ENCODE data around the gene TBC1D22A.

DNA sequence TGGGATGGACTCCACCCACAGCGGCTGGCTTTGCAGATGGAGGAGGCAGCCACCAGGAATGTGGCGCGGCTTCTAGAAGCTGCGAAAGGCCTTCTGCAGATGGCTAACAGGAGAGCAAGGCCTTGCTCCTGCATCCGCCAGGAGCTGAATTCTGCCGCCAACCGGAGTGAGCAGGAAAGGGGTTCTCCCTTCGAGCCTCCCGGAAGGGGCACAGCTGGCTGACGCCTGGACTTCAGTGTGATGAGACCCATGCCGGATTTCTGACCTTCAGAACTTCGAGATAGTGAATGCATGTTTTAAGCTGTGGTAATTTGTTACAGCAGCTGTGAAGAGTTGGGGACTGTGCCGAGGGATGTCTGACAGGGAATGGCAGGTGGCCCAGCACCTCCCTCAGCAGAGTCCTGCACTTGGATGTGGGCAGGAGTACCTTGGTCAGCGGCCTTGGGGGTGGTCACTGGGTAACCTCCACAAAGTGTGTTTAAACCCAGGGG, 7.7 kb downstream of the TBC1D22A start:
- TF ChIP-seq, protein P1, sequence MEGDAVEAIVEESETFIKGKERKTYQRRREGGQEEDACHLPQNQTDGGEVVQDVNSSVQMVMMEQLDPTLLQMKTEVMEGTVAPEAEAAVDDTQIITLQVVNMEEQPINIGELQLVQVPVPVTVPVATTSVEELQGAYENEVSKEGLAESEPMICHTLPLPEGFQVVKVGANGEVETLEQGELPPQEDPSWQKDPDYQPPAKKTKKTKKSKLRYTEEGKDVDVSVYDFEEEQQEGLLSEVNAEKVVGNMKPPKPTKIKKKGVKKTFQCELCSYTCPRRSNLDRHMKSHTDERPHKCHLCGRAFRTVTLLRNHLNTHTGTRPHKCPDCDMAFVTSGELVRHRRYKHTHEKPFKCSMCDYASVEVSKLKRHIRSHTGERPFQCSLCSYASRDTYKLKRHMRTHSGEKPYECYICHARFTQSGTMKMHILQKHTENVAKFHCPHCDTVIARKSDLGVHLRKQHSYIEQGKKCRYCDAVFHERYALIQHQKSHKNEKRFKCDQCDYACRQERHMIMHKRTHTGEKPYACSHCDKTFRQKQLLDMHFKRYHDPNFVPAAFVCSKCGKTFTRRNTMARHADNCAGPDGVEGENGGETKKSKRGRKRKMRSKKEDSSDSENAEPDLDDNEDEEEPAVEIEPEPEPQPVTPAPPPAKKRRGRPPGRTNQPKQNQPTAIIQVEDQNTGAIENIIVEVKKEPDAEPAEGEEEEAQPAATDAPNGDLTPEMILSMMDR (IDR thresholded peaks at IDR 0.05): no peak
- TF ChIP-seq POLR2A (IDR thresholded peaks at IDR 0.05): no peak
